HepG2 (cell line): ENCODE results near the gene LARP4. TPM values are rescaled to one million over a fixed set of nuclear protein-coding genes. Genes with fewer than 3 reads are reported as not detected.

ENCODE experiments used
- ATAC-seq: fragments of 200-7000 bp; cut with Tn5 transposase; 3 replicates; pipeline ENCODE4 v1.9.1; 2020; ENCODE audit warnings: mild to moderate bottlenecking, moderate library complexity
- BruUV-seq: library from RNA; stranded (reverse); fragments of 400-500 nt; replicated peaks from 2 replicates; lab custom pipeline; 2021; lab: Mats Ljungman, UMichigan
- CTCF ChIA-PET: fragments of 300-600 bp; formaldehyde crosslinking; extraction: SDS; loops from one replicate; lab custom pipeline; 2021; ENCODE audit warnings: low total read pairs, inconsistent platforms, low intra/inter-chr PET ratio; lab: Yijun Ruan, JAX
- POLR2A ChIA-PET: fragments of 350-600 bp; sonication (Branson Sonifier 250); formaldehyde crosslinking; loops from one replicate; lab custom pipeline; 2020; ENCODE audit warnings: antibody characterized with exemption, inconsistent platforms; lab: Yijun Ruan, JAX
- DNase-seq: peaks from one replicate; pipeline ENCODE4 v3.0.0-alpha.2; 2015; ENCODE audit warnings: low spot score
- FAIRE-seq: peaks from 3 replicates; lab custom pipeline; 2011; peaks lifted over from hg19 to GRCh38; lab: Jason Lieb, UNC
- H2AFZ ChIP-seq: one replicate; pipeline ENCODE4 v1.6.1; 2011; ENCODE audit warnings: low read length, inconsistent platforms
- H3K27ac ChIP-seq: fragments of 300-600 bp; 3 replicates; pipeline ENCODE4 v1.8.0; 2011; ENCODE audit warnings: mixed run types, mild to moderate bottlenecking, mixed read lengths, low read length, inconsistent platforms; ENCODE audit not compliant: insufficient read depth; ENCODE audit errors: extremely low read length
- H3K27me3 ChIP-seq, 2 experiments: fragments of 200-600 bp in 1 of 2; 2 replicates in 1 of 2; 3 replicates in 1 of 2; pipeline versions ENCODE4 v1.6.0 to v1.8.0; 2011; ENCODE audit warnings: low read length in 2 of 2, mild to moderate bottlenecking in 2 of 2, moderate library complexity in 2 of 2, inconsistent platforms in 1 of 2; ENCODE audit not compliant: insufficient read depth in 2 of 2, control insufficient read depth in 1 of 2
- H3K36me3 ChIP-seq, 2 experiments: fragments of 200-600 bp in 1 of 2; replicated peaks in 1 of 2; 2 replicates in 1 of 2; 3 replicates in 1 of 2; pipeline versions ENCODE4 v1.5.1 to v1.8.0; 2011; ENCODE audit warnings: low read length in 2 of 2, inconsistent platforms in 1 of 2; ENCODE audit not compliant: insufficient read depth in 2 of 2, control insufficient read depth in 1 of 2
- H3K4me1 ChIP-seq: 2 replicates; pipeline ENCODE4 v1.5.1; 2012; ENCODE audit warnings: low read length, inconsistent platforms; ENCODE audit not compliant: insufficient read depth
- H3K4me2 ChIP-seq: 2 replicates; pipeline ENCODE4 v1.6.0; 2011; ENCODE audit warnings: low read depth, low read length, inconsistent platforms
- H3K4me3 ChIP-seq, 3 experiments: fragments of 200-600 bp in 1 of 3; sonication (generic), shearing (Covaris generic) in 1 of 3; replicated peaks in 1 of 3; 2 replicates each; pipeline ENCODE4 v1.5.1; 2011 to 2016; ENCODE audit warnings: low read length in 3 of 3, inconsistent platforms in 2 of 3, low read depth in 2 of 3, mild to moderate bottlenecking in 2 of 3, control low read depth in 1 of 3, mixed read lengths in 1 of 3; ENCODE audit not compliant: insufficient read depth in 1 of 3
- H3K79me2 ChIP-seq: one replicate; pipeline ENCODE4 v1.6.1; 2011; ENCODE audit warnings: low read length, inconsistent platforms; ENCODE audit not compliant: insufficient read depth
- H3K9ac ChIP-seq: 2 replicates; pipeline ENCODE4 v1.6.0; 2011; ENCODE audit warnings: mild to moderate bottlenecking, low read depth, low read length, inconsistent platforms; ENCODE audit not compliant: insufficient read depth
- H3K9me3 ChIP-seq: 2 replicates; pipeline ENCODE4 v1.5.1; 2012; ENCODE audit warnings: mild to moderate bottlenecking, low read length
- H4K20me1 ChIP-seq: 2 replicates; pipeline ENCODE4 v1.6.0; 2011; ENCODE audit warnings: inconsistent platforms, mild to moderate bottlenecking, low read length, moderate library complexity; ENCODE audit not compliant: insufficient read depth
- CEBPB ChIP-seq: IDR thresholded peaks from 2 replicates; pipeline ENCODE4 v1.6.1; 2011; ENCODE audit warnings: low read depth, low read length, improper control_type of control experiment, borderline replicate concordance
- FOXK2 ChIP-seq: fragments of 450-650 bp; IDR thresholded peaks from 2 replicates; pipeline ENCODE4 v1.6.1; 2016
- TEAD3 ChIP-seq: optimal IDR thresholded peaks from 2 replicates; pipeline ENCODE3; 2016; ENCODE audit warnings: borderline replicate concordance
- U2AF2 ChIP-seq: fragments of 200-400 bp; formaldehyde crosslinking; IDR thresholded peaks from 2 replicates; pipeline ENCODE4 v1.6.1; 2017; ENCODE audit warnings: low read depth, mild to moderate bottlenecking, low read length
- ZNF362 ChIP-seq: sonication (generic); formaldehyde crosslinking; IDR thresholded peaks from 2 replicates; pipeline ENCODE4 v1.4.0; 2020; ENCODE audit warnings: missing genetic modification reagents, mild to moderate bottlenecking, borderline replicate concordance
- ZNF770 ChIP-seq: sonication (generic); formaldehyde crosslinking; IDR thresholded peaks from 2 replicates; pipeline ENCODE4 v1.5.0; 2020; ENCODE audit warnings: mild to moderate bottlenecking, missing genetic modification reagents
- ZSCAN12 ChIP-seq: sonication (generic); formaldehyde crosslinking; IDR thresholded peaks from 2 replicates; pipeline ENCODE4 v1.9.0; 2021; ENCODE audit warnings: mild to moderate bottlenecking, missing genetic modification reagents
- WGBS: methylation state at CpG from one replicate; pipeline ENCODE4 v1.1.6; 2017; ENCODE audit warnings: low lambda C conversion rate; 5-methylcytosine and 5-hydroxymethylcytosine counted together
- in situ Hi-C: cut with HindIII; loops from 2 replicates; pipeline ENCODE4 v1.10.0; 2017; ENCODE audit warnings: low pct_unique_long_range_greater_than_20kb; ENCODE audit not compliant: extremely low pct_ligation_motif_present
- intact Hi-C: fragments of 100-400 bp; cut with micrococcal nuclease; formaldehyde crosslinking; loops from one replicate; pipeline ENCODE4 v1.10.0; 2022; ENCODE audit not compliant: unreplicated experiment
- polyA plus RNA-seq, 8 experiments: library from polyadenylated mRNA; depleted of rRNA in 3 of 8; stranded (reverse) in 7 of 8; unstranded in 1 of 8; fragments of >200 nt; fragmentation: Illumina TruSeq in 4 of 8; extraction: Trizol in 4 of 8; gene quantifications; 2 replicates each; pipeline versions ENCODE4 v1.2.1 to v1.2.3, GENCODE V29; 2011 to 2016; ENCODE audit warnings: low read depth in 4 of 8, missing spikeins in 1 of 8, mixed read lengths in 1 of 8; ENCODE audit not compliant: insufficient read depth in 1 of 8
- total RNA-seq, 5 experiments: library from RNA; depleted of rRNA; stranded (reverse); fragments of >200 nt; fragmentation: Illumina TruSeq; extraction: Trizol; gene quantifications; 2 replicates each; pipeline ENCODE4 v1.2.3, GENCODE V29; 2016; ENCODE audit warnings: low read depth in 1 of 5
- TF ChIP-seq, protein P1 (sequence below), 2 experiments: IDR thresholded peaks; 2 replicates each; pipeline ENCODE4 v1.6.1; 2011 to 2012; ENCODE audit warnings: low read length in 2 of 2, borderline replicate concordance in 1 of 2, low read depth in 1 of 2, mild to moderate bottlenecking in 1 of 2, moderate library complexity in 1 of 2

The LARP4 gene
- total and polyA plus RNA-seq, 2 of the 13 experiments (the other 11 are each of a cell fraction or from before 2014, with no cell fraction given), result 16.4 to 42.7 TPM

DNA sequence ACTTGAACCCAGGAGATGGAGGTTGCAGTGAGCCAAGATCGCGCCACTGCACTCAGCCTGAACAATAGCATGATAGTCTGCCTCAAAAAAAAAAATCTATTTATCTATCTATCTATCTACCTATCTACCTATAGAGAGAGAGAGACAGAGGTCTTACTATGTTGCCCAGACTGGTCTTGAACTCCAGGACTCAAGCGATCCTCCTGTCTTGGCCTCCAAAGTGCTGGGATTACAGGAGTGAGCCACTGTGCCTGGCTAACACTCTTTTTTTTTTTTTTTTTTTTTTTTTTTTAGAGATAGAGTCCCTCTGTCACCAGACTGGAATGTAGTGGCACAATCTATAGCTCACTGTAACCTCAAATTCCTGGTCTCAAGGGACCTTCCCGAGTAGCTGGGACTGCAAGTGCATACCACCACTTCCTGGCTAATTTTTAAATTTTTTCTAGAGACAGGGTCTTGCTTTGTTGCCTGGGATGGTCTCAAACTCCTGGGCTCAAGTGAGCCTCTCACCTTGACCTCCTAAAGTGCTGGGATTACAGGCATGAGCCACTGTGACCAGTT lies 6.1 kb upstream of the LARP4 start:
- no peaks in the 10 kb centered on the region for H4K20me1 ChIP-seq
- H3K9ac ChIP-seq, result 0 out of 2 replicates have a peak overlapping the region, but pooled peaks have one; percentile 22
- H3K9me3 ChIP-seq, result no peaks in the 10 kb centered on the region
- DNase-seq, result peak; percentile 87
- no peaks in the 10 kb centered on the region for H3K36me3 ChIP-seq
- peak; percentile 71 for ATAC-seq
- H3K27me3 ChIP-seq, result no peaks in the 10 kb centered on the region
- no peaks in the 10 kb centered on the region for H3K79me2 ChIP-seq
- H2AFZ ChIP-seq, result no peak overlapping the region
- in situ Hi-C loops, result no loop called here
- peak overlapping the region; percentile 32; the same call in 1 of the 2 replicates for H3K4me2 ChIP-seq
- POLR2A ChIA-PET, result interaction anchor here (0.6 to 1.1 kb wide), 3 partner anchors 10 to 370 kb away, joined by 3 to 9 read pairs (median 3); no protein-coding TSS in a partner anchor
- no TSS peak for BruUV-seq
- WGBS, result 60% methylated on average over 4 of the region's 4 CpGs
- FAIRE-seq, result no peak
- H3K4me1 ChIP-seq, result peaks cover 48% of the 10 kb centered on the region
- no peak overlapping the region for H3K4me3 ChIP-seq
- CTCF ChIA-PET, result no interaction called here
- H3K27ac ChIP-seq, result peak overlapping the region; percentile 44
- intact Hi-C loops, result loop anchor here (10.0 kb wide), 1 partner anchor 150 kb away; no protein-coding TSS in a partner anchor
- peak; percentile 72 for TF ChIP-seq TEAD3 (CRISPR knock-in tag)
- TF ChIP-seq CEBPB, result peak; percentile 28; the same call in 1 of the 2 replicates
- TF ChIP-seq, protein P1, sequence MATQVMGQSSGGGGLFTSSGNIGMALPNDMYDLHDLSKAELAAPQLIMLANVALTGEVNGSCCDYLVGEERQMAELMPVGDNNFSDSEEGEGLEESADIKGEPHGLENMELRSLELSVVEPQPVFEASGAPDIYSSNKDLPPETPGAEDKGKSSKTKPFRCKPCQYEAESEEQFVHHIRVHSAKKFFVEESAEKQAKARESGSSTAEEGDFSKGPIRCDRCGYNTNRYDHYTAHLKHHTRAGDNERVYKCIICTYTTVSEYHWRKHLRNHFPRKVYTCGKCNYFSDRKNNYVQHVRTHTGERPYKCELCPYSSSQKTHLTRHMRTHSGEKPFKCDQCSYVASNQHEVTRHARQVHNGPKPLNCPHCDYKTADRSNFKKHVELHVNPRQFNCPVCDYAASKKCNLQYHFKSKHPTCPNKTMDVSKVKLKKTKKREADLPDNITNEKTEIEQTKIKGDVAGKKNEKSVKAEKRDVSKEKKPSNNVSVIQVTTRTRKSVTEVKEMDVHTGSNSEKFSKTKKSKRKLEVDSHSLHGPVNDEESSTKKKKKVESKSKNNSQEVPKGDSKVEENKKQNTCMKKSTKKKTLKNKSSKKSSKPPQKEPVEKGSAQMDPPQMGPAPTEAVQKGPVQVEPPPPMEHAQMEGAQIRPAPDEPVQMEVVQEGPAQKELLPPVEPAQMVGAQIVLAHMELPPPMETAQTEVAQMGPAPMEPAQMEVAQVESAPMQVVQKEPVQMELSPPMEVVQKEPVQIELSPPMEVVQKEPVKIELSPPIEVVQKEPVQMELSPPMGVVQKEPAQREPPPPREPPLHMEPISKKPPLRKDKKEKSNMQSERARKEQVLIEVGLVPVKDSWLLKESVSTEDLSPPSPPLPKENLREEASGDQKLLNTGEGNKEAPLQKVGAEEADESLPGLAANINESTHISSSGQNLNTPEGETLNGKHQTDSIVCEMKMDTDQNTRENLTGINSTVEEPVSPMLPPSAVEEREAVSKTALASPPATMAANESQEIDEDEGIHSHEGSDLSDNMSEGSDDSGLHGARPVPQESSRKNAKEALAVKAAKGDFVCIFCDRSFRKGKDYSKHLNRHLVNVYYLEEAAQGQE (IDR thresholded peaks at IDR 0.05; ENCODE audit: borderline replicate concordance in 1 of 2, low read depth in 1 of 2, low read length in 2 of 2), result no peak
- TF ChIP-seq ZNF770 (CRISPR knock-in tag), result peak; percentile 78
- peak; percentile 52; the same call in 1 of the 2 replicates for TF ChIP-seq ZNF362 (CRISPR knock-in tag)
- TF ChIP-seq FOXK2, result no peak
- TF ChIP-seq U2AF2, result no peak
- no peak for TF ChIP-seq ZSCAN12 (CRISPR knock-in tag)
